Activated CD4-positive, alpha-beta T cell treated with anti-CD3 and anti-CD28 coated beads, Interleukin-2, amount 50 U/mL, for 24 hours (primary cell): ENCODE results near the gene OR52I1.

Source experiments
- DNase-seq, 2 donors: peaks; one replicate each; pipeline ENCODE4 v3.0.0-alpha.2; 2020; ENCODE audit warnings: low read depth in 1 of 2, low spot score in 1 of 2

OR52I1 gene

DNA sequence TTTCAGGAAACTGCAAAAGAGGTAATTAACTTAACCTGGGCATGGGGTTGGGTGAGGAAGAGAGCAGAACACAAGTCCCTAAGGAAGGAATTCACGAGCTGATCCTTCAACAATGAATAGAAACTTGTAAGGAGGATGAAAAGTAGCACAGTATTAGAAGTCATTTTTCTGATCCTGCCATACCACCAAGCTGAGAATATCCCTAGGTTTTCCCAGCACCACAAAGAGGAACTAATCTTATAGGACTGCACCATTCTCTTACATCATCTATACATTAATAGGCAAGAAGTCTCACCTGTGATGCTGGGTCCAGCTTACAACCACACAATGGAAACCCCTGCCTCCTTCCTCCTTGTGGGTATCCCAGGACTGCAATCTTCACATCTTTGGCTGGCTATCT is at the start of gene OR52I1:
Gene OR52I1 (plus strand): TSS at position 301 of the 400 bp plus-strand sequence. CDS start 0 bp downstream, at position 301.
- no peak for DNase-seq

DNA sequence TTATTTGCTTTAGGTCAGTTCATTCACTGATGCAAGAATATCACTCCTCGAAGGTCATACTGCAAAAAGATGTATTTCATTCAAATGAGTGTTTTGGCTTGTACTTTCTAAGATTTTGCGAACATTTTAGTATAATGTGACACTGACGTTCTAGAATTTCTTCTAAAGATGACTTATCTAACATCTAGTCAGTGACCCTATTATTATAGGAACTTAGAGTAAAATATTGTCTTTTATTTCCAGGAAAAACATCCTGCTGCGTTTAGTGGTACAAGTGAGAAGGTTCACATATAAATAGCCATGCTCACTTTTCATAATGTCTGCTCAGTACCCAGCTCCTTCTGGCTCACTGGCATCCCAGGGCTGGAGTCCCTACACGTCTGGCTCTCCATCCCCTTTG is 48.9 kb upstream of the OR52I1 start, which contains the start of gene OR52M1:
Gene OR52M1 (plus strand): TSS at position 301 of the 400 bp plus-strand sequence. CDS start 0 bp downstream, at position 301.
- no peak for DNase-seq

GRCh38 chr11:4546878-4547277 is 47.0 kb upstream of the OR52I1 start:
- DNase-seq: no peak

DNA sequence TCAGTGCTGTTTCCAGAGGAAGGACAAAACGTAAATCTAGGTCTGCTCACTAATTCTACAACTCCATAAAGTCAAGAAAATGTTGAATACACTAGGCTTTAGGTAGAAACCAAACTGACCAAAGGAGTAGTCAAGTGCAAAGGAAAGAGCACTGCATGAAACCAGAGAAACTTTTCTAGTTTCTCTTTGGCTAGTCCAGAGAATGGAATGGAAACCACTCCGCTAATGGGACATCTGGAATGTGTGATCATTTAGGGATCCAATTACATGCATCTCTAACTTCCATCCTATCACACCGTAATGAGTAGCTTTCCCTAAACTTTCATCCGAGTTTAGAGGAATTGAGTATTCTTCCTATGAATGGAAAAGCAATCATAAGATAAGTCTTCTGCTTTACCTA is 46.4 kb upstream of the OR52I1 start:
- no peak for DNase-seq

DNA sequence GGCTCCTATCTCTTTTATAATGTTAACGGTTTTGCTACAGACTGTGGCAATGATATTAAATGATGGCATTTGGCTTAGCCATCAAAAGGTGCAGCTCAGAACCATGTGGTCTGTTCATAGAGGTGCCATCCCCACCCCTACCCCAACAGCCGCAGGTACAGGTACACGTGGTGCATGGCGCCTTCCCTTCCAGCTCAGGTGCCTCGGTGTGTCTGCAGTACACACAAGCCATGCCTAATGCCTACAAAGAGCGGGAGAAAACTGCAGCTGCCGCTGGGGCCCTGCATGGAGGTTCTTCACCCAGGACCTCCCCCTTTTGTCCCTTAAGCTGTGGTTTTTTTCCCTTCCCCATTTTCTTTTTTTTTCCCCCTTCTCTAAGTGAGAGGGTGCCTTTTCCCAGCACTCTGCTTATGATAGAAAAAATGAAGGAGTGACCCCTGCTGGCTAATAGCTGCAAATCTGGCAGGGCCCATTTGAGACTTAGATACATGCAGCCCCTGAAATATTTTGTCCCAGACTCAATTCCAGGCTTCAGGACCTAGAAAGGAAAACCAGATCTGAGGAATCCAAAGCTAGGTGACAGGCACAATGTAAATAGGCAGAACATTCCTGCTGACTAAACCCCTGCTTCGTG is 42.4 kb upstream of the OR52I1 start:
- no peak for DNase-seq

DNA sequence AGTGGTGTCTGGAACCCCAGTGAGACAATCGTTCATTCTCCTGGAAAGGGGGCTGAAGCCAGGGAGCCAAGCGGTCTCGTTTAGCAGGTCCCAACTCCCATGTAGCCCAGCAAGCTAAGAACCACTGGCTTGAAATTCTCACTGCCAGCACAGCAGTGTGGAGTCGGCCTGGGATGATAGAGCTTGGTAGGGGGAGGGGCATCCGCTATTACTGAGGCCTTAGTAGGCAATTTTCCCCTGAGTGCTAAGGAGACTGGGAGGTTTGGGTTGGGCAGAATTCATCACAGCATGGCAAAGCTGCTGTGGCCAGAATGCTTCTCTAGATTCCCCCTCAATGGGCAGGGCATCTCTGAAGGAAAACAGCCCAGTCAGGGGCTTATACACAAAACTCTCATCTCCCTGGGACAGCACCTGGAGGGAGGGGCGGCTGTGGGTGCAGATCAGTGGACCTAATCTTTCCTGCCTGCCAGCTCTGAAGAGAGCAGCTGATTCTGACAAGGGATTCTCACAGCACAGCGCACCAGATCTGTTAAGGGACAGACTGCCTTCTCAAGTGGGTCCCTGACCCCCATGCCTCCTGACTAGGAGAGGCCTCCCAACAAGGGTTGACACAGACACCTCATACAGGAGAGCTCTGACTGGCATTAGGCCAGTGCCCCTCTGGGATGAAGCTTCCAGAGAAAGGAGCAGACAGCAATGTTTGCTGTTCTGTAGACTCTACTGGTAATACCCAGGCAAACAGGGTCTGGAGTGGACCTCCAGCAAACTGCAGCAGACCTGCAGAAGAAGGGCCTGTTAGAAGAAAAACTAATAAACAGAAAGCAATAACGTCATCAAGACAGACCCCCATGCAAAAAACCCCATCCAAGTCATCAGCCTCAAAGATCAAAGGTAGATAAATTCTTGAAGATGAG is 34.1 kb upstream of the OR52I1 start:
- DNase-seq: no peak

DNA sequence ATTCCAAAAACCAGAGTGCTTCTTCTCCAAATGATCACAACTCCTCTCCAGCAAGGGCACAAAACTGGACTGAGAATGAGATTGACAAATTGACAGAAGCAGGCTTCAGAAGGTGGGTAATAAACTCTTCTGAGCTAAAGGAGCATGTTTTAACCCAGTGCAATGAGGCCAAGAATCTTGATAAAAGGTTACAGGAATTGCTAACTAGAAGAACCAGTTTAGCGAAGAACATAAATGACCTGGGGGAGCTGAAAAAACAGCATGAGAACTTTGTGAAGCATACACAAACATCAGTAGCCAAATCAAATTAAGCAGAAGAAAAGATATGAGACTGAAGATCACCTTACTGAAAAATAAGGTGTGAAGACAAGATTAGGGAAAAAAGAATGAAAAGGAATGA is 33.4 kb upstream of the OR52I1 start:
- DNase-seq: no peak

- DNase-seq: no peak
These were observed 28.5 kb upstream of the OR52I1 start for GRCh38 chr11:4565371-4565770.

- no peak for DNase-seq
These were observed 24.8 kb upstream of the OR52I1 start for GRCh38 chr11:4569075-4569474.

DNA sequence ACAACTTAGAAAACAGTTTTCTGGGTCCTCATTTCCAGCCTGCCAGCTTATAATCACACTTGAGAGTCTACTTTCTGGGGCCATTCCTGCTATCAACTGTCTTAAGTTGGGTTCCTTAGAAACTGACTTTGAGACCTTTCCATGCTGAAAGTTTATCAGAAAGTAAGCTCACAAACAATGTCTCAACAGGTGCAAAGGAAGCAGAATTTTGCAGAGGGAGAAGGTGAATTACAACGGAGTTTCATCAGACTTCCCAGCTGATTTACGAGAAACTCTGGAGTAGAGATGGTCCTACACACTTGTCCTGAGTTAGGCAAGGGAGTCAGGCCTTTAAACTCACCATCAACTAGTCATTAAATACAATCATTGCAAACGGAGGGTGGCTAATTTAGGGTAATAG is 17.0 kb upstream of the OR52I1 start:
- DNase-seq: no peak

GRCh38 chr11:4577761-4578160 is 16.1 kb upstream of the OR52I1 start:
- DNase-seq: no peak

GRCh38 chr11:4578624-4579023 is 15.2 kb upstream of the OR52I1 start:
- DNase-seq: no peak

DNA sequence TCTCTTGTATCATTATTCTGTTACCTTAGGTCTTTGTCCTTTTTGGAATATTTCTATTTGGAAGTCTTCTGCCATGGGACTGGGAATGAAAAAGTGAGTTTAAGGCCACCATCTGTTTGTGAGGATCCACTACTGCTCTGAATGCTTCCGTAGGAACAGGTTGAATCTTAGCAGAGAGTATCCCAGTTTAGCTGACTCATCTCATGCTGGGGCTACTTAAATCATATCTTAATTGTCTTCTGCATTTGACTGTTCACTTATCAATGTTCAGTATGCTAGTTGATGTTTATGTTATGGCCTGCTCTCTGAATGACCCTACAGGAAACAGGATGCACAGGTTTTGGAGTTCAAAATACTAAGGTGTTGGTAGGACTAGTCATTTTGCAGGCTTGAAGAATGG is 13.7 kb upstream of the OR52I1 start:
- DNase-seq: no peak

DNA sequence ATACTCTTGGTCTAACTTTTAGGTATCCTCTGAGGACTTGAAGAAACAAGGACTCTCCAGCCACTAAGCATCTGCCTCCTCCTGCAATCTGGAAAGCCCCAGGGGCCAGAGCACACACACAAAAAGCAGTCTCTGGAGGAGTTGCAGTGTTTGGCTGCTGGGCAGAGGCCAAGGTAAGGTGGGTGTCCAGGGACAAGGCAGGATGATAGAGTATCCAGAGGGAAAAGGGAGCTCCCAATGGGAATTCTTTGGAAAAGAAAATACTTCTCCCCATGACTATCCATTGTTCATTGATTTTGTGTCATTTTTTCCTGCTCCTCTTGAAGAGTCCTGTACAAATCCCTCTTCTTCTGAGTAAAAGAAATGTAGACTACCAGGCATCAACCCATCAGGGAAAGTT is 12.4 kb upstream of the OR52I1 start, which contains the start of gene OR52I2:
Gene OR52I2 (plus strand): TSS at position 301 of the 400 bp plus-strand sequence.
- DNase-seq: no peak

- DNase-seq: no peak
These were observed 4.8 kb upstream of the OR52I1 start for GRCh38 chr11:4589017-4589416.

DNA sequence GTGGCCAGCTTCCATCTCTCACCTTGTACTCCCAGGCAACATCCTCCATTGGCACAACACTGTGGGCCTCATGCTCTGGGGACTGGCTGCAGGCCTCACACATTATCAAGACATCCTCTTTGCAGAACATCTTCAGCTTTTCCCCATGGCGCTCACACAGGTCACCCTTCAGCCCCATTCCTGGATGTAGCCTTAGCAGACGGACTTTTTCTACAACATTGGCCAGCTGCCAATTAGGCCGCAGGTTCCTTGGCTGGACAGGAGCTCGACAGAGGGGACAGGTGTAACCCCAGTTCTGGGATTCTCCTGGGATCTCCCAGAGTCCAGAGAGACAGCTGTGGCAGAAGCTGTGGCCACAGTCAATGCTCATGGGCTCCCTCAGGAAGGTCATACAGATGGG is 11.2 kb downstream of the OR52I1 start:
- no peak for DNase-seq

- DNase-seq: no peak
These were observed 12.6 kb downstream of the OR52I1 start for GRCh38 chr11:4606231-4607015.

GRCh38 chr11:4607096-4607495 is 13.3 kb downstream of the OR52I1 start:
- no peak for DNase-seq

DNA sequence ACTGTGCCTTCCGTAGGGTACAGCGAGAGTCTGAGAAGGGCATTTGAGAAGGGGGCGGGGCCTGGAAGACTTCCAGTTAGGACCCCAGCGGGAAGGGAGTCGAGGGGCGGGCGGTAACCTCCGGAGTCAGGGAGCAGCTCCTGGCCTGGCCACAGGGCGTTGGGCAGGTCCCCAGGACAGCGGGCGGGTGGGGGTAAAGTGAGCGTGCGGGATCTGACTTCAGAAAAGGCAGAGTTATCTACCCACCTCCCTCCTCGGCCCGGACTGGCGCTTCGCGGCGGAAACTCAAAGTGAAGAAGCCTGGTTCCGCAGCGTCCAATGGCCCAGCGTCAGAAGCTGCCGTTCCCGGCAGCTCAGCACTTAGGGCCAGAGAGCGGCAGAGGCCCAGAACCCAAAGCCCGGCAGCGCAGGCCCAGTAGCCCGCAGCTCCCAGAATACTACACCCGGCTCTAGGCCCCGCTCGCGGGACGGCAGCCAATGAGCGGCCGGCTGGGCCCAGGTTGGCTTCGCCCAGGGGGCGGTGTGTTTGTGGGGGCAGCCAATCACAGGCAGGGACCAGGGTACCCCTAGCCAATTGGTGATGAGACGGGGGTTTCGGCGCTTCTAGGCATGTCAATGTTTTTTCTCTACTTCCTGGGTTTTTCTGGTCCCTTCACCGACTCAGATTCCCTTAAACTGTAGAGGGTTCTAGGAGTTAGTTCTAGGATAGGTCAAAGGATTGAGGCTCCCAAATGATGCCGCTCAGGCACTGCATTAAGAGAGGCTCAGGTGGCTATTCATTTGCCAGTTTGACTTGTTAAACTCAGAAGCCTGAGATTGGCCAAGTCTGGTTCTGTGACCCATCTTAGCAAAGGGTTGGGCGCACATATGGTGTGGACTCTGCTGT is 14.2 kb downstream of the OR52I1 start, which contains the start of gene TRIM68:
Gene TRIM68 (minus strand): TSS at position 451 of the 886 bp plus-strand sequence. CDS start 2,727 bp downstream, outside the sequence.
- peak; percentile 85 to 93 for DNase-seq

GRCh38 chr11:4610258-4610935 is 16.6 kb downstream of the OR52I1 start:
- no peak for DNase-seq
